NB4 (cell line): ENCODE measurements around the gene ADAM33.

Source experiments
- DNase-seq: peaks from one replicate; pipeline ENCODE4 v3.0.0; 2010; ENCODE audit warnings: low read depth
- H3K4me3 ChIP-seq: one replicate; pipeline ENCODE4 v1.5.1; 2011; ENCODE audit warnings: mild to moderate bottlenecking, low read depth, low read length, moderate library complexity
- CTCF ChIP-seq: IDR thresholded peaks from one replicate; pipeline ENCODE4 v1.5.1; 2012; ENCODE audit warnings: low read depth, low read length
- MAX ChIP-seq: IDR thresholded peaks from 2 replicates; pipeline ENCODE4 v1.6.1; 2011; ENCODE audit warnings: low read depth, low read length
- MYC ChIP-seq: IDR thresholded peaks from 2 replicates; pipeline ENCODE4 v1.6.1; 2011; ENCODE audit warnings: low read depth, low read length
- POLR2A ChIP-seq: IDR thresholded peaks from 2 replicates; pipeline ENCODE4 v1.6.1; 2011; ENCODE audit warnings: mild to moderate bottlenecking; ENCODE audit not compliant: insufficient read length; ENCODE audit errors: extremely low read depth

ADAM33 gene

GRCh38 chr20:3719046-3719445, 37.2 kb upstream of the ADAM33 start:
- DNase-seq, result no peak
- H3K4me3 ChIP-seq, result no peak overlapping the region
- TF ChIP-seq CTCF (no peak), MYC (no peak), MAX (no peak), POLR2A (no peak)

GRCh38 chr20:3716195-3716834, 34.5 kb upstream of the ADAM33 start:
- TF ChIP-seq POLR2A (no peak), MAX (no peak), MYC (no peak), CTCF (peak; percentile 88)
- DNase-seq, result peak; percentile 77

GRCh38 chr20:3714092-3714491, 32.3 kb upstream of the ADAM33 start:
- DNase-seq, result no peak
- no peak for TF ChIP-seq CTCF
- TF ChIP-seq MAX, result no peak
- TF ChIP-seq POLR2A, result no peak
- no peak for TF ChIP-seq MYC
- H3K4me3 ChIP-seq, result no peak overlapping the region

More at GRCh38 chr20:3716195-3716834, 34.5 kb upstream of the ADAM33 start:
- no peak overlapping the region for H3K4me3 ChIP-seq

GRCh38 chr20:3712279-3712873, 30.6 kb upstream of the ADAM33 start, which contains the start of gene SIGLEC1:
Gene SIGLEC1, minus strand, starts transcription at chr20:3712600. Its CDS starts 5,472 bp downstream, at chr20:3707128.
- no peak within 1 kb of the TSS for H3K4me3 ChIP-seq
- DNase-seq, result peak; percentile 95
- no peak for TF ChIP-seq MAX
- no peak for TF ChIP-seq POLR2A
- TF ChIP-seq MYC, result no peak
- no peak for TF ChIP-seq CTCF

- no peak for DNase-seq
- no peak overlapping the region for H3K4me3 ChIP-seq
- TF ChIP-seq CTCF (no peak), MYC (no peak), MAX (no peak), POLR2A (no peak)
Observed at GRCh38 chr20:3711484-3711941, 29.7 kb upstream of the ADAM33 start.
